CD14-positive monocyte (primary cell): Measurements from ENCODE around the gene EMC8. TPM values are rescaled to one million over a fixed set of nuclear protein-coding genes. Genes with fewer than 3 reads are reported as not detected.
A peak's percentile ranks its signal among the peaks of the same experiment; 100 is the strongest.

ENCODE experiments used
- DNase-seq, 3 donors: peaks; one replicate each; pipeline ENCODE4 v3.0.0-alpha.2; 2011 to 2022
- H2AFZ ChIP-seq: 2 replicates; pipeline ENCODE4 v1.6.0; 2012; ENCODE audit warnings: mild to moderate bottlenecking, low read depth, low read length, inconsistent platforms; ENCODE audit not compliant: insufficient read depth, poor library complexity, severe bottlenecking
- H3K27ac ChIP-seq, 2 donors: 1 replicate in 1 of 2; 2 replicates in 1 of 2; pipeline ENCODE4 v1.5.1; 2012 to 2013; ENCODE audit warnings: low read length in 2 of 2, control low read depth in 1 of 2, inconsistent platforms in 1 of 2, low read depth in 1 of 2, mild to moderate bottlenecking in 1 of 2
- H3K27me3 ChIP-seq, 2 donors: one replicate each; pipeline versions ENCODE4 v1.6.0 to v1.6.1; 2011 to 2013; ENCODE audit warnings: low read length in 2 of 2; ENCODE audit not compliant: control insufficient read depth in 2 of 2, insufficient read depth in 2 of 2
- H3K36me3 ChIP-seq, 2 donors: replicated peaks in 1 of 2; 1 replicate in 1 of 2; 2 replicates in 1 of 2; pipeline versions ENCODE4 v1.5.1 to v1.6.1; 2012 to 2013; ENCODE audit warnings: low read length in 2 of 2, control low read depth in 1 of 2, inconsistent platforms in 1 of 2, mild to moderate bottlenecking in 1 of 2; ENCODE audit not compliant: insufficient read depth in 2 of 2, control insufficient read depth in 1 of 2
- H3K4me1 ChIP-seq, 2 donors: 1 replicate in 1 of 2; 2 replicates in 1 of 2; pipeline versions ENCODE4 v1.5.1 to v1.6.1; 2012 to 2013; ENCODE audit warnings: low read length in 2 of 2, control low read depth in 1 of 2, inconsistent platforms in 1 of 2, mild to moderate bottlenecking in 1 of 2, moderate library complexity in 1 of 2; ENCODE audit not compliant: insufficient read depth in 2 of 2, control insufficient read depth in 1 of 2
- H3K4me2 ChIP-seq: replicated peaks from 2 replicates; pipeline ENCODE3; 2012; ENCODE audit warnings: low read length, moderate library complexity, mild to moderate bottlenecking; ENCODE audit not compliant: poor library complexity, severe bottlenecking; ENCODE audit errors: extremely low read depth
- H3K4me3 ChIP-seq, 3 experiments: fragments of 200-600 bp in 1 of 3; sonication (generic) in 1 of 3; replicated peaks in 1 of 3; 1 replicate in 2 of 3; 2 replicates in 1 of 3; pipeline ENCODE4 v1.5.1; 2011 to 2013; ENCODE audit warnings: low read length in 3 of 3, mild to moderate bottlenecking in 3 of 3, control low read depth in 2 of 3, low read depth in 2 of 3, inconsistent platforms in 1 of 3, moderate library complexity in 1 of 3
- H3K79me2 ChIP-seq: 2 replicates; pipeline ENCODE4 v1.6.0; 2012; ENCODE audit warnings: mild to moderate bottlenecking, control low read depth, inconsistent platforms, low read length, moderate library complexity; ENCODE audit not compliant: insufficient read depth
- H3K9ac ChIP-seq: 2 replicates; pipeline ENCODE4 v1.6.0; 2017; ENCODE audit warnings: low read length, mild to moderate bottlenecking; ENCODE audit not compliant: insufficient read depth, poor library complexity, severe bottlenecking
- H3K9me3 ChIP-seq, 2 donors: replicated peaks in 1 of 2; 1 replicate in 1 of 2; 2 replicates in 1 of 2; pipeline versions ENCODE4 v1.5.1 to v1.6.1; 2012 to 2013; ENCODE audit warnings: low read length in 2 of 2, control low read depth in 1 of 2; ENCODE audit not compliant: control insufficient read depth in 1 of 2, insufficient read depth in 1 of 2
- H4K20me1 ChIP-seq: 2 replicates; pipeline ENCODE4 v1.6.0; 2012; ENCODE audit warnings: mild to moderate bottlenecking, low read length, control low read depth, moderate library complexity; ENCODE audit not compliant: insufficient read depth
- H3K27ac Mint-ChIP-seq, 7 donors: one replicate each; pipeline ENCODE4 v1.8.0; 2020; ENCODE audit warnings: mild to moderate bottlenecking in 7 of 7, mixed read lengths in 7 of 7, moderate library complexity in 6 of 7, inconsistent platforms in 2 of 7
- H3K27me3 Mint-ChIP-seq, 3 donors: one replicate each; pipeline ENCODE4 v1.8.0; 2021 to 2022; ENCODE audit warnings: low read depth in 3 of 3, mild to moderate bottlenecking in 3 of 3, mixed read lengths in 3 of 3, moderate library complexity in 3 of 3, inconsistent platforms in 1 of 3
- H3K36me3 Mint-ChIP-seq, 2 donors: one replicate each; pipeline ENCODE4 v1.8.0; 2020; ENCODE audit warnings: mixed read lengths in 2 of 2, inconsistent platforms in 1 of 2, mild to moderate bottlenecking in 1 of 2
- H3K4me1 Mint-ChIP-seq: one replicate; pipeline ENCODE4 v1.8.0; 2020; ENCODE audit warnings: mild to moderate bottlenecking, mixed read lengths
- H3K4me3 Mint-ChIP-seq, 2 donors: one replicate each; pipeline ENCODE4 v1.8.0; 2020; ENCODE audit warnings: mild to moderate bottlenecking in 2 of 2, mixed read lengths in 2 of 2, moderate library complexity in 1 of 2
- H3K9me3 Mint-ChIP-seq, 7 donors: one replicate each; pipeline ENCODE4 v1.8.0; 2020 to 2022; ENCODE audit warnings: mixed read lengths in 7 of 7, mild to moderate bottlenecking in 6 of 7, moderate library complexity in 6 of 7, inconsistent platforms in 2 of 7
- WGBS: methylation state at CpG from one replicate; pipeline ENCODE4 v1.1.5; 2013; ENCODE audit warnings: missing lambda C conversion rate; ENCODE audit not compliant: insufficient coverage; 5-methylcytosine and 5-hydroxymethylcytosine counted together
- intact Hi-C, 2 donors: fragments of 100-400 bp; cut with micrococcal nuclease; formaldehyde crosslinking; loops; one replicate each; pipeline versions ENCODE4 v1.15.0 to v1.15.1; 2023
- polyA plus RNA-seq, 3 donors: library from polyadenylated mRNA; depleted of rRNA in 1 of 3; unstranded in 2 of 3; stranded (reverse) in 1 of 3; fragments of 300-500 nt in 2 of 3; fragments of >200 nt in 1 of 3; fragmentation: Illumina TruSeq in 2 of 3; gene quantifications; 1 replicate in 2 of 3; 2 replicates in 1 of 3; pipeline ENCODE4 v1.2.3, GENCODE V29; 2012 to 2021
- TF ChIP-seq, protein P1 (sequence below): fragments of 200-600 bp; IDR thresholded peaks from one replicate; pipeline ENCODE4 v1.8.0; 2022; ENCODE audit warnings: antibody characterized with exemption, mild to moderate bottlenecking

Gene EMC8
- polyA plus RNA-seq, 3 donors = 28.2 to 30.0 (median 29.9) TPM

DNA sequence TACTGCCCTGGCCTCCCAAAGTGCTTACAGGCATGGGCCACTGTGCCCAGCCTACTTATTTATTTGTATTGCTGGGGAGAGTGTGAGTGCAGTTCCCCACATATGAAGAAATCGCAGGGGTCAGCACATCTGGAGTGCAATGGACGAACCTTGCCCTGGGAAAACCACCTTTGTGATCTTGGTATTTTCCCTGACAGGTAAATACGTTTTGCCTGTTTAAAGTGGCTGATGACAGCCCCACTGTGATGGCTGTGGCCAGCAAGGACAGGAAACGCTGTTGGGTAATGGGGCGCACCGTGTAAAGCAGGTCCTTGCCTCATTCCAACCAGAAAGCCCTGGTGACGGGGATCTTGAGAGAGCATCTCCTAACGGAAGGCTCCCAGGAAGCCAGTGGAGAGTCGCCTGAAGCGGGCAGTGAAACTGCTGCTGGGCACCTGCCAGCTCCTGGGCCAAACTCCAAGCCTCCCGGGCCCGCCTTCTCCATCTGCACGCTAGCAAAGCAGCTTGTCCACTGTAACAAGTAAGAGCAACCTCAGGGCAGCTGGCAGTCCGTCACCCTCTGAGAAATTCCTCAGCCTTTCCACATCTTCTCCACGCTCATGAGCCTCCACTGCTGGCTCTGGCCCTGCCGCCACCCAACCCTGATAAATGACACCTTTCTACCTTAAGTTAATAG, 17.5 kb downstream of the EMC8 start:
- peaks cover 9% of the 10 kb centered on the region for H3K4me1 Mint-ChIP-seq

DNA sequence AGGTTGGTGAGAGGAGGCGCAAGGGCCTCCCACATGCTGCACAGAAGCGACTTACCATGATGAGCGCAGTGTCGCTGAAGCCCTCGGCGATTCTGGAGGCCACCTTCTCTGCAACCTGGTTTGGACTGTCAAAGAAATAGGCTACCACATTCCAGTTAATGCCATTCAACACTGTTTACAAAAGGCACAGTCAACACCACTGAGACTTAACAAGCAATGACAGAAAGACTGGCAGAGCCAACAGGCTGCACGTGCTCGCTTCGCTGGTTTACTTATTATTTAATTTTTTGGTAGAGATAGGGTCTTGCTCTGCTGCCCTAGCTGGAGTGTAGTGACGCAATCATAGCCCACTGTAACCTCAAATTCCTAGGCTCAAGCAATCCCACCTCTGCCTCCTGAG, 18.2 kb downstream of the EMC8 start:
- TF ChIP-seq, protein P1, sequence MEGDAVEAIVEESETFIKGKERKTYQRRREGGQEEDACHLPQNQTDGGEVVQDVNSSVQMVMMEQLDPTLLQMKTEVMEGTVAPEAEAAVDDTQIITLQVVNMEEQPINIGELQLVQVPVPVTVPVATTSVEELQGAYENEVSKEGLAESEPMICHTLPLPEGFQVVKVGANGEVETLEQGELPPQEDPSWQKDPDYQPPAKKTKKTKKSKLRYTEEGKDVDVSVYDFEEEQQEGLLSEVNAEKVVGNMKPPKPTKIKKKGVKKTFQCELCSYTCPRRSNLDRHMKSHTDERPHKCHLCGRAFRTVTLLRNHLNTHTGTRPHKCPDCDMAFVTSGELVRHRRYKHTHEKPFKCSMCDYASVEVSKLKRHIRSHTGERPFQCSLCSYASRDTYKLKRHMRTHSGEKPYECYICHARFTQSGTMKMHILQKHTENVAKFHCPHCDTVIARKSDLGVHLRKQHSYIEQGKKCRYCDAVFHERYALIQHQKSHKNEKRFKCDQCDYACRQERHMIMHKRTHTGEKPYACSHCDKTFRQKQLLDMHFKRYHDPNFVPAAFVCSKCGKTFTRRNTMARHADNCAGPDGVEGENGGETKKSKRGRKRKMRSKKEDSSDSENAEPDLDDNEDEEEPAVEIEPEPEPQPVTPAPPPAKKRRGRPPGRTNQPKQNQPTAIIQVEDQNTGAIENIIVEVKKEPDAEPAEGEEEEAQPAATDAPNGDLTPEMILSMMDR = no peak
- H3K4me3 ChIP-seq = no peak overlapping the region
- no peaks in the 10 kb centered on the region for H3K9me3 ChIP-seq
- no peak overlapping the region for H3K27ac Mint-ChIP-seq
- no peaks in the 10 kb centered on the region for H3K79me2 ChIP-seq
- H3K4me3 Mint-ChIP-seq = no peak overlapping the region
- peaks cover 74 to 94% of the 10 kb centered on the region in 2 donors for H3K36me3 Mint-ChIP-seq
- H3K27ac ChIP-seq = no peak overlapping the region
- no peaks in the 10 kb centered on the region for H3K4me1 ChIP-seq
- intact Hi-C loops = no loop called here
- H4K20me1 ChIP-seq = peaks cover 37% of the 10 kb centered on the region
- peaks cover 9% of the 10 kb centered on the region for H3K4me1 Mint-ChIP-seq
- H2AFZ ChIP-seq = no peak overlapping the region
- peaks cover 0 to 1% (median 0%) of the 10 kb centered on the region in 3 donors for H3K27me3 Mint-ChIP-seq
- 98% methylated on average over 6 of the region's 10 CpGs for WGBS
- DNase-seq = no peak
- no peak overlapping the region for H3K4me2 ChIP-seq
- H3K9me3 Mint-ChIP-seq = no peaks in the 10 kb centered on the region
- peaks cover 76 to 94% of the 10 kb centered on the region in 2 donors for H3K36me3 ChIP-seq
- H3K9ac ChIP-seq = no peak overlapping the region
- no peaks in the 10 kb centered on the region for H3K27me3 ChIP-seq

More for the DNA sequence above, 17.5 kb downstream of the EMC8 start:
- Histone ChIP-seq H3K4me2 (no peak overlapping the region), H3K36me3 (peaks cover 82 to 94% of the 10 kb centered on the region in 2 donors), H3K79me2 (peaks cover 5% of the 10 kb centered on the region), H3K4me3 (no peak overlapping the region), H3K9ac (no peak overlapping the region), H4K20me1 (peaks cover 44% of the 10 kb centered on the region), H2AFZ (no peak overlapping the region), H3K4me1 (no peaks in the 10 kb centered on the region), H3K27me3 (no peaks in the 10 kb centered on the region), H3K27ac (no peak overlapping the region), H3K9me3 (no peaks in the 10 kb centered on the region)
- Mint-ChIP-seq H3K9me3 (no peaks in the 10 kb centered on the region), H3K36me3 (peaks cover 72 to 94% of the 10 kb centered on the region in 2 donors), H3K27me3 (peaks cover 0 to 1% (median 0%) of the 10 kb centered on the region in 3 donors), H3K4me3 (no peak overlapping the region), H3K27ac (peak overlapping the region in 2 of 7 donors; percentile 33 to 57)
- WGBS = 81% methylated on average over 14 of the region's 16 CpGs
- DNase-seq = no peak
- intact Hi-C loops = no loop called here
- TF ChIP-seq, protein P1 = no peak
